ENCODE data around the gene TBC1D7. TPM values are rescaled to one million over a fixed set of nuclear protein-coding genes. Genes with fewer than 3 reads are reported as not detected.

TBC1D7 gene
- total RNA-seq, 1 donor from 2014 or later, result 27.9 TPM

- no peak overlapping the region for H3K4me3 Mint-ChIP-seq (ENCODE audit: unreplicated experiment)
- no peak for TF ChIP-seq EZH2 (IDR thresholded peaks at IDR 0.05; ENCODE audit: insufficient read depth, low read length)
- no peak for TF ChIP-seq CTCF (IDR thresholded peaks at IDR 0.05; ENCODE audit: insufficient read depth, low read depth, low read length)
These were observed 68.2 kb downstream of the TBC1D7 start for GRCh38 chr6:13260101-13260598.

GRCh38 chr6:13259393-13259792 is 68.9 kb downstream of the TBC1D7 start:
- Histone ChIP-seq H3K36me3 (ENCODE audit: insufficient read depth, low read length) (no peaks in the 10 kb centered on the region), H3K4me3 (ENCODE audit: insufficient read depth, low read depth, low read length) (no peak overlapping the region), H3K9me3 (ENCODE audit: insufficient read depth, low read depth, low read length) (no peaks in the 10 kb centered on the region), H2AFZ (ENCODE audit: low read depth, low read length) (no peak overlapping the region), H3K4me1 (ENCODE audit: insufficient read depth, low read length) (no peaks in the 10 kb centered on the region), H4K20me1 (ENCODE audit: insufficient read depth, low read length) (no peaks in the 10 kb centered on the region), H3K79me2 (ENCODE audit: insufficient read depth, low read length) (no peaks in the 10 kb centered on the region), H3K27me3 (ENCODE audit: insufficient read depth, low read length) (no peaks in the 10 kb centered on the region), H3K9ac (ENCODE audit: low read length) (no peak overlapping the region), H3K27ac (ENCODE audit: low read depth, low read length) (no peak overlapping the region), H3K4me2 (ENCODE audit: low read length) (no peak overlapping the region)
- peaks cover 7% of the 10 kb centered on the region for H3K4me1 Mint-ChIP-seq (ENCODE audit: low read depth, unreplicated experiment)
- H3K27ac Mint-ChIP-seq (ENCODE audit: unreplicated experiment), result no peak overlapping the region
- peaks cover 7% of the 10 kb centered on the region for H3K9me3 Mint-ChIP-seq (ENCODE audit: unreplicated experiment)
- no peaks in the 10 kb centered on the region for H3K27me3 Mint-ChIP-seq (ENCODE audit: low read depth, unreplicated experiment)
- H3K4me3 Mint-ChIP-seq (ENCODE audit: unreplicated experiment), result no peak overlapping the region
- H3K36me3 Mint-ChIP-seq (ENCODE audit: low read depth, unreplicated experiment), result peaks cover 2% of the 10 kb centered on the region
- no peak for FAIRE-seq
- TF ChIP-seq CTCF (IDR thresholded peaks at IDR 0.05; ENCODE audit: insufficient read depth, low read depth, low read length) (no peak), EZH2 (IDR thresholded peaks at IDR 0.05; ENCODE audit: insufficient read depth, low read length) (no peak)
- no peak for DNase-seq (ENCODE audit: low read depth)

More at GRCh38 chr6:13260101-13260598, 68.2 kb downstream of the TBC1D7 start:
- no peaks in the 10 kb centered on the region for H4K20me1 ChIP-seq (ENCODE audit: insufficient read depth, low read length)
- no peak overlapping the region for H3K4me2 ChIP-seq (ENCODE audit: low read length)
- H3K9me3 Mint-ChIP-seq (ENCODE audit: unreplicated experiment), result peaks cover 5% of the 10 kb centered on the region
- H2AFZ ChIP-seq (ENCODE audit: low read depth, low read length), result no peak overlapping the region
- H3K4me1 ChIP-seq (ENCODE audit: insufficient read depth, low read length), result no peaks in the 10 kb centered on the region
- no peak for FAIRE-seq
- no peaks in the 10 kb centered on the region for H3K36me3 ChIP-seq (ENCODE audit: insufficient read depth, low read length)
- no peaks in the 10 kb centered on the region for H3K9me3 ChIP-seq (ENCODE audit: insufficient read depth, low read depth, low read length)
- DNase-seq (ENCODE audit: low read depth), result no peak
- no peaks in the 10 kb centered on the region for H3K79me2 ChIP-seq (ENCODE audit: insufficient read depth, low read length)
- no peak overlapping the region for H3K27ac ChIP-seq (ENCODE audit: low read depth, low read length)
- peaks cover 7% of the 10 kb centered on the region for H3K4me1 Mint-ChIP-seq (ENCODE audit: low read depth, unreplicated experiment)
- no peak overlapping the region for H3K9ac ChIP-seq (ENCODE audit: low read length)
- H3K27me3 ChIP-seq (ENCODE audit: insufficient read depth, low read length), result no peaks in the 10 kb centered on the region
- peaks cover 2% of the 10 kb centered on the region for H3K36me3 Mint-ChIP-seq (ENCODE audit: low read depth, unreplicated experiment)
- H3K27me3 Mint-ChIP-seq (ENCODE audit: low read depth, unreplicated experiment), result no peaks in the 10 kb centered on the region
- H3K4me3 ChIP-seq (ENCODE audit: insufficient read depth, low read depth, low read length), result no peak overlapping the region
- H3K27ac Mint-ChIP-seq (ENCODE audit: unreplicated experiment), result no peak overlapping the region

GRCh38 chr6:13256266-13257001 is 71.9 kb downstream of the TBC1D7 start:
- no peaks in the 10 kb centered on the region for H4K20me1 ChIP-seq (ENCODE audit: insufficient read depth, low read length)
- no peak overlapping the region for H3K4me2 ChIP-seq (ENCODE audit: low read length)
- no peak overlapping the region for H3K27ac Mint-ChIP-seq (ENCODE audit: unreplicated experiment)
- DNase-seq (ENCODE audit: low read depth) (no peak), FAIRE-seq (no peak)
- H3K36me3 Mint-ChIP-seq (ENCODE audit: low read depth, unreplicated experiment), result peaks cover 2% of the 10 kb centered on the region
- no peaks in the 10 kb centered on the region for H3K36me3 ChIP-seq (ENCODE audit: insufficient read depth, low read length)
- H3K4me1 ChIP-seq (ENCODE audit: insufficient read depth, low read length), result no peaks in the 10 kb centered on the region
- H3K4me1 Mint-ChIP-seq (ENCODE audit: low read depth, unreplicated experiment), result peaks cover 3% of the 10 kb centered on the region
- no peak overlapping the region for H2AFZ ChIP-seq (ENCODE audit: low read depth, low read length)
- H3K27me3 Mint-ChIP-seq (ENCODE audit: low read depth, unreplicated experiment), result no peaks in the 10 kb centered on the region
- H3K9ac ChIP-seq (ENCODE audit: low read length), result no peak overlapping the region
- H3K4me3 Mint-ChIP-seq (ENCODE audit: unreplicated experiment), result no peak overlapping the region
- no peak overlapping the region for H3K4me3 ChIP-seq (ENCODE audit: insufficient read depth, low read depth, low read length)
- H3K27me3 ChIP-seq (ENCODE audit: insufficient read depth, low read length), result no peaks in the 10 kb centered on the region
- no peak for TF ChIP-seq CTCF (IDR thresholded peaks at IDR 0.05; ENCODE audit: insufficient read depth, low read depth, low read length)
- no peak for TF ChIP-seq EZH2 (IDR thresholded peaks at IDR 0.05; ENCODE audit: insufficient read depth, low read length)
- H3K79me2 ChIP-seq (ENCODE audit: insufficient read depth, low read length), result no peaks in the 10 kb centered on the region
- H3K27ac ChIP-seq (ENCODE audit: low read depth, low read length), result no peak overlapping the region
- no peaks in the 10 kb centered on the region for H3K9me3 ChIP-seq (ENCODE audit: insufficient read depth, low read depth, low read length)
- H3K9me3 Mint-ChIP-seq (ENCODE audit: unreplicated experiment), result peaks cover 7% of the 10 kb centered on the region
